NCI-H146 (cell line): Measurements from ENCODE around the gene SAMM50.

Experiments used
- DNase-seq: peaks from one replicate; lab custom pipeline; 2025; lab: John Stamatoyannopoulos, UW

The SAMM50 gene

DNA sequence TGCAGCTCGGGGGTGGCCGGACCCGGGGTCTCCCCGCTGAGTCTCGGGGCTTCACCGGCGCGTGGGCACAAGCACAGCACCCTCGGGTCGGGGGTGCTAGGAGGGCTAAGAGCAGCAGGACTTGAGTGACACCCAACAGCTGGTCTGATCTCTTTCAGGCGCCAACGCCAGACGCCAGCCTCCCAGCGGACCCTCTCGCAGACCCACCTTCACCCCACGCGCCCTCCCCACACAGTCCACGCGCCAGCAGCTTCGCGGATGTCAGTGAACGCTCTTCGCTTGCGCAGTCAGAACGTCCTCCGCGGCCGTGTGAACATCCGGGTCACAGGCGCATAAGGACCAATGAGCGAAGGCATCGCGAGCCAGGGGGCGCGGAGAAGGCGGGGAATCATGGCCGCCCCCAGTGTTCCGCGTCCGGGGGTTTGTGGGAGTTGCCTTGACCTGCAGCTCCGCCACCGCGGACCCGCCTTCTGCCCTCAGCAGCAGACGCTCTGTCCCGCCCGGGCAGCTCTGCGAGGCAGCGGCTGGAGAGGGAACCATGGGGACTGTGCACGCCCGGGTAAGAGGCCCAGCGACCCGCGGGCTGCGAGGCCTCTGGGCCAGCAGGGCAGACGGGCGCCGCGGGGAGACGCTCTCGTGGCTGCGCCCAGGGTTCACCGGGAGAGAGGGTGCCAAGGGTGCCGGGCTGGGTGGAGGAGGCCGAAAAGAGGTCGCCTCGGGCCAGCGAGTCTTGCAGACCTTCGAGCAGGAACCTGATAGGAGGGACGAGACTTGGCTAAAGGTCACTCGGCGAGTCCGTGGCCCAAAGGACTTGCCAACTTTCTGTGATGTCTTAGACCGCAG, at the start of gene SAMM50:
TSS of gene SAMM50 (plus strand) at position 403 of the 843 bp plus-strand sequence. CDS start at position 539, 136 bp downstream.
- peak; percentile 90 for DNase-seq

GRCh38 chr22:43905681-43906080, 49.6 kb upstream of the SAMM50 start:
- no peak for DNase-seq

GRCh38 chr22:43909708-43910107, 45.5 kb upstream of the SAMM50 start:
- no peak for DNase-seq

GRCh38 chr22:43910178-43910695, 45.0 kb upstream of the SAMM50 start:
- DNase-seq: no peak

- DNase-seq: no peak
These were observed 43.9 kb upstream of the SAMM50 start for GRCh38 chr22:43911351-43911750.

DNA sequence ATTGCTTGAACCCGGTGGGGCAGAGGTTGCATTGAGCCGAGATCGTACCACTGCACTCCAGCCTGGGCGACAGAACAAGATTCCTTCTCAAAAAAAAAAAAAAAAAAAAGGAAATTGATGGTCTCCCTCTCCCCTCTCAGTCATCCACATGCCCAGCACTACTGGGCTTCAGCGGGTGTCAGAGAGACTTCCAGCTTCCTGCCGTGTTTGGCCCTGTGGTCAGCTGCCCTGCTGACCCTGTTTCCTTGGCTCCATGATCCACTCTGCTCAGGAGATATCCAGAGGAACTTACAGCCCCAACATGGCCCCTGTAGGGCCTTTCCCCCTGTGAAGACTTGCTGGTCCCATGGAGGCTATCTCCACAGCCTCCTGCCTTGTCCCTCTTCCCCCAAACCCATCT, 37.7 kb upstream of the SAMM50 start:
- no peak for DNase-seq

GRCh38 chr22:43919106-43919973, 35.9 kb upstream of the SAMM50 start:
- DNase-seq: no peak

- no peak for DNase-seq
These were observed 33.9 kb upstream of the SAMM50 start for GRCh38 chr22:43921370-43921769.

DNA sequence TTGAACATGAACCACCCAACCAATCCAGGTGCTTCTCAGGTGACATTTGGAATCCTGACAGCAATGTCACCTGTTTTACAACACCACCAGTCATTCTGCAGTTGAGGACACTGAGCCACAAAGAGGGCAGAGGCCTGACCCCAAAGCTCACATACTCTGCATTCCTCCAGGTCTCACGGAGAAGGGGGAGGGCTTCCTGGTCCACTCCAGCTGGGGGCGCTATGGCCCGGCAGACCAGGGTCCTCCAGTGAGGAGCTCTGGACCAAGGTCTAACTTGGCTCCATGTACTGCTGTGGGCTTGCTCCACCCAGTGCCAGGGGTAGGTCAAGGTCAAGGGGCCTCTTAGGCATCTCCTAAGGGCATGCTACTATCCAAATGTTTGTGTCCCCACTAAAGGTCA, 33.1 kb upstream of the SAMM50 start:
- DNase-seq: no peak

- no peak for DNase-seq
These were observed 32.1 kb upstream of the SAMM50 start for GRCh38 chr22:43923191-43923590.

- DNase-seq: peak; percentile 89
These were observed 31.4 kb upstream of the SAMM50 start, which contains the start of gene PNPLA3 for GRCh38 chr22:43923631-43924464. PNPLA3 (plus strand) TSS chr22:43923805; CDS start chr22:43923912, 107 bp downstream.

DNA sequence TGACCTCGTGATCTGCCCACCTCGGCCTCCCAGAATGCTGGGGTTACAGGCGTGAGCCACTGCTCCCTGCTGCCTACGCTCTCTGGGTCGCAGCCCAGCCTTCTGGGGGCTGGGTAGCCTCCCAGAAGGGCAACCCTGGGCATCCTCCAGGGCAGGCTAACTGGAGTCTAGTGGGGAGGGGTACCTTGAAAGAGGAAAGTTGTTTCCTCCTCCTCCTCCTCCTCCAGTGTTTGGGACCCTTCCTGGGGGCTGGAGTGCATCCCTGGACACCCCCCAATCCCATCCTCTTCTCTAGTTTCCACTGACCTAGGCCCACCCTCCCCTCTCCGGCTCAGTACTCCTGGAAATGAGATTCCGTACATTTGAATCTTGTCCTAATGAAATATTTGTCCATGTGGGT, 30.4 kb upstream of the SAMM50 start:
- DNase-seq: no peak

GRCh38 chr22:43925433-43926348, 29.6 kb upstream of the SAMM50 start:
- peak; percentile 76 for DNase-seq

DNA sequence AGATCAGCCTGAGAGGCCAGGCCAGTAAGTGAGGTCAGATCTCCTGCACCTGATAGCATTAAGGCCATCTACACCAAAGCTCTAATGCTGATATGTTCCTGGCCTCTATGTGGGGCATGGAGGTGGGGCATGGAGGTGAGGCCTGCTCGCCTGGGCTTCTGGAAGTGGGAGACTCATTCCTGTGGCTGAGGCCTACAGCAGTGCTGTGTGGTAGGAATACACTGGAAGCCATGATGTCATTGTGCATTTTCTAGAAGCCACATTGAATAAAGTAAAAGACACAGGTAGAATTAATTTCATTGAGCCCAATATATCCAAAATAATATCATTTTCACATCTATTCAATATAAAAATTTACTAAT, 28.9 kb upstream of the SAMM50 start:
- DNase-seq: no peak

DNA sequence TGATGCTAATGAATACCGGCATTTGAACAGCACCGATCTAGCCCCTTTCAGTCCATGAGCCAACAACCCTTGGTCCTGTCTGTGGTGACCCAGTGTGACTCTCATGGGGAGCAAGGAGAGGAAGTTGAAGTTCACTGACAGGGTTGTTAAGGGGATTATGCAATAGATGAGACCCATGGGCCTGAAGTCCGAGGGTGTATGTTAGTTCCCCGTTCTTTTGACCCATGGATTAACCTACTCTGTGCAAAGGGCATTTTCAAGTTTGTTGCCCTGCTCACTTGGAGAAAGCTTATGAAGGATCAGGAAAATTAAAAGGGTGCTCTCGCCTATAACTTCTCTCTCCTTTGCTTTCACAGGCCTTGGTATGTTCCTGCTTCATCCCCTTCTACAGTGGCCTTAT, 26.8 kb upstream of the SAMM50 start:
- DNase-seq: no peak

DNA sequence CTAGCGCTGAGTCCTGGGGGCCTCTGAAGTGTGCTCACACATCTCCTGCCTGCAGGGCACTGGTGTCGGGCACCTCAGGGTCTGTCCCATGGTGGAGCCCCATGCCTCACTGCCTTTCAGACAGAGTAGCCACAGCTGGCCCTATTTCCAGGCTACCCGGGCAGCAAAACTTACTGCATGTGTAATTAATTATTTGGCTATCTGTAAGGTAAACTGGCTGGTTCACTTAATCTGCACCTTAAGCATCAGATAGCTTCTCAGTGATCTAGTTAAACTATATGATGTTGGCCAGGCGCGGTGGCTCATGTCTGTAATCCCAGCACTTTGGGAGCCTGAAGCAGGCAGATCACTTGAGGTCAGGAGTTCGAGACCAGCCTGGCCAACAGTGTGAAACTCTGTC, 26.3 kb upstream of the SAMM50 start:
- no peak for DNase-seq

GRCh38 chr22:43931771-43932170, 23.5 kb upstream of the SAMM50 start:
- DNase-seq: no peak

DNA sequence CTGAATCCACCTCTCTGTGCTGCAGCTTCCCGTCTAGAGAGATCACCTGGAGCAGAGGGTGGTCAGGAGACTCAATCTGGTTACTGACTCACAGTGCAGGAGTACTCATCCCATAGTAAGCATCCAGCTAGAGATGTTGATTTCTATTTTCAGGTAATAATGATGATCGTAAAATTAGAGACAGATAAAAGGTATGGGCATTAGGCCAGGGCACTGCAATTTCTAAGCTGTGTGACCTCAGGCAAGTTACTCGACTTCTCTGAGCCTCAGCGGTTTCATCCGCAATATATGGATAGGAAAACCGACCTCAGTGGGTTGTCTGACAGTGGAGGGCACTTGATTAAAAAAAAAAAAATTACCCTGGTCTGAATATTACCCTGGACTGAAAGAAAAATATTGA, 13.8 kb upstream of the SAMM50 start:
- no peak for DNase-seq

GRCh38 chr22:43944670-43945430, 10.4 kb upstream of the SAMM50 start:
- no peak for DNase-seq
